Duodenal mucosa (tissue), 2 donors: Measurements from ENCODE around the gene RIPOR3.
"Not testable (repeated sequence)": the region's sequence is repeated elsewhere in the genome, so short reads cannot be mapped to it uniquely, and the experiment has no call there.

Experiments
- H3K27ac ChIP-seq: one replicate; pipeline ENCODE4 v1.7.0; 2013; ENCODE audit warnings: low read depth, low read length
- H3K27me3 ChIP-seq, 2 donors: one replicate each; pipeline ENCODE4 v1.7.0; 2013; ENCODE audit warnings: low read length in 2 of 2, control low read depth in 1 of 2; ENCODE audit not compliant: insufficient read depth in 2 of 2, control insufficient read depth in 1 of 2
- H3K36me3 ChIP-seq, 2 donors: one replicate each; pipeline ENCODE4 v1.7.0; 2013; ENCODE audit warnings: low read length in 2 of 2, control low read depth in 1 of 2; ENCODE audit not compliant: insufficient read depth in 2 of 2, control insufficient read depth in 1 of 2
- H3K4me1 ChIP-seq, 2 donors: one replicate each; pipeline ENCODE4 v1.7.0; 2013; ENCODE audit warnings: low read length in 2 of 2, control low read depth in 1 of 2; ENCODE audit not compliant: insufficient read depth in 2 of 2, control insufficient read depth in 1 of 2
- H3K4me3 ChIP-seq, 2 donors: one replicate each; pipeline ENCODE4 v1.7.0; 2013; ENCODE audit warnings: low read length in 2 of 2, low read depth in 1 of 2
- H3K9ac ChIP-seq, 2 donors: one replicate each; pipeline ENCODE4 v1.7.0; 2013; ENCODE audit warnings: low read length in 2 of 2, low read depth in 1 of 2
- H3K9me3 ChIP-seq, 2 donors: one replicate each; pipeline ENCODE4 v1.7.0; 2013; ENCODE audit warnings: low read length in 2 of 2, control low read depth in 1 of 2; ENCODE audit not compliant: control insufficient read depth in 1 of 2

Gene RIPOR3

GRCh38 chr20:50624351-50625016, 66.9 kb downstream of the RIPOR3 start:
- no peak overlapping the region for H3K9ac ChIP-seq
- H3K4me3 ChIP-seq, result no peak overlapping the region
- no peaks in the 10 kb centered on the region for H3K36me3 ChIP-seq
- peaks cover 5 to 7% of the 10 kb centered on the region in 2 donors for H3K9me3 ChIP-seq
- no peak overlapping the region for H3K27ac ChIP-seq
- H3K27me3 ChIP-seq, result no peaks in the 10 kb centered on the region
- no peaks in the 10 kb centered on the region for H3K4me1 ChIP-seq

- no peaks in the 10 kb centered on the region for H3K36me3 ChIP-seq
- H3K9me3 ChIP-seq, result peaks cover 5 to 7% of the 10 kb centered on the region in 2 donors
- no peak overlapping the region for H3K9ac ChIP-seq
- no peak overlapping the region for H3K27ac ChIP-seq
- H3K4me3 ChIP-seq, result no peak overlapping the region
- H3K27me3 ChIP-seq, result no peaks in the 10 kb centered on the region
- H3K4me1 ChIP-seq, result no peaks in the 10 kb centered on the region
Observed at GRCh38 chr20:50621068-50621665, 70.2 kb downstream of the RIPOR3 start.

- H3K4me1 ChIP-seq, H3K9me3 ChIP-seq, H3K27me3 ChIP-seq, H3K9ac ChIP-seq, H3K27ac ChIP-seq, H3K36me3 ChIP-seq, H3K4me3 ChIP-seq: not testable (repeated sequence)
Observed at GRCh38 chr20:50620459-50620858, 70.9 kb downstream of the RIPOR3 start.

GRCh38 chr20:50618537-50618936, 72.8 kb downstream of the RIPOR3 start:
- H3K27ac ChIP-seq, result no peak overlapping the region
- H3K27me3 ChIP-seq, result no peaks in the 10 kb centered on the region
- H3K36me3 ChIP-seq, result no peaks in the 10 kb centered on the region
- H3K4me3 ChIP-seq, result no peak overlapping the region
- H3K9ac ChIP-seq, result no peak overlapping the region
- no peaks in the 10 kb centered on the region for H3K4me1 ChIP-seq
- peaks cover 5 to 7% of the 10 kb centered on the region in 2 donors for H3K9me3 ChIP-seq

GRCh38 chr20:50617022-50617421, 74.3 kb downstream of the RIPOR3 start:
- Histone ChIP-seq H3K9ac (no peak overlapping the region), H3K36me3 (no peaks in the 10 kb centered on the region), H3K27me3 (no peaks in the 10 kb centered on the region), H3K4me1 (no peaks in the 10 kb centered on the region), H3K9me3 (peaks cover 5 to 7% of the 10 kb centered on the region in 2 donors), H3K4me3 (no peak overlapping the region), H3K27ac (no peak overlapping the region)

GRCh38 chr20:50615407-50615806, 75.9 kb downstream of the RIPOR3 start:
- no peak overlapping the region for H3K27ac ChIP-seq
- H3K4me1 ChIP-seq, result no peaks in the 10 kb centered on the region
- H3K9me3 ChIP-seq, result no peaks in the 10 kb centered on the region
- no peak overlapping the region for H3K4me3 ChIP-seq
- no peaks in the 10 kb centered on the region for H3K27me3 ChIP-seq
- H3K9ac ChIP-seq, result no peak overlapping the region
- no peaks in the 10 kb centered on the region for H3K36me3 ChIP-seq

- Histone ChIP-seq H3K4me3 (no peak overlapping the region), H3K9me3 (no peaks in the 10 kb centered on the region), H3K9ac (no peak overlapping the region), H3K36me3 (no peaks in the 10 kb centered on the region), H3K27me3 (no peaks in the 10 kb centered on the region), H3K27ac (no peak overlapping the region), H3K4me1 (no peaks in the 10 kb centered on the region)
Observed at GRCh38 chr20:50613438-50614169, 77.7 kb downstream of the RIPOR3 start.

GRCh38 chr20:50611128-50611810, 80.1 kb downstream of the RIPOR3 start:
- no peak overlapping the region for H3K9ac ChIP-seq
- no peak overlapping the region for H3K27ac ChIP-seq
- H3K4me1 ChIP-seq, result no peaks in the 10 kb centered on the region
- H3K9me3 ChIP-seq, result no peaks in the 10 kb centered on the region
- no peak overlapping the region for H3K4me3 ChIP-seq
- no peaks in the 10 kb centered on the region for H3K36me3 ChIP-seq
- H3K27me3 ChIP-seq, result no peaks in the 10 kb centered on the region

- Histone ChIP-seq H3K9me3 (no peaks in the 10 kb centered on the region), H3K4me1 (no peaks in the 10 kb centered on the region)
Observed at GRCh38 chr20:50610212-50610718, 81.1 kb downstream of the RIPOR3 start.

More at GRCh38 chr20:50610212-50610718, 81.1 kb downstream of the RIPOR3 start:
- Histone ChIP-seq H3K9ac (no peak overlapping the region), H3K27me3 (no peaks in the 10 kb centered on the region), H3K4me3 (no peak overlapping the region), H3K36me3 (no peaks in the 10 kb centered on the region), H3K27ac (no peak overlapping the region)
